Hindlimb muscle (tissue), 1 donor: Measurements from ENCODE around the gene ABCD2. TPM values are rescaled to one million over a fixed set of nuclear protein-coding genes. Genes with fewer than 3 reads are reported as not detected.
"Not testable (repeated sequence)": the region's sequence is repeated elsewhere in the genome, so short reads cannot be mapped to it uniquely, and the experiment has no call there.

Experiments used
- DNase-seq: peaks from one replicate; pipeline ENCODE4 v3.0.0-alpha.2; 2013
- polyA plus RNA-seq: library from polyadenylated mRNA; unstranded; fragments of 120-200 nt; gene quantifications from one replicate; pipeline ENCODE4 v1.2.1, GENCODE V29; 2013; ENCODE audit not compliant: insufficient read length

The ABCD2 gene
- polyA plus RNA-seq = 0.66 TPM

DNA sequence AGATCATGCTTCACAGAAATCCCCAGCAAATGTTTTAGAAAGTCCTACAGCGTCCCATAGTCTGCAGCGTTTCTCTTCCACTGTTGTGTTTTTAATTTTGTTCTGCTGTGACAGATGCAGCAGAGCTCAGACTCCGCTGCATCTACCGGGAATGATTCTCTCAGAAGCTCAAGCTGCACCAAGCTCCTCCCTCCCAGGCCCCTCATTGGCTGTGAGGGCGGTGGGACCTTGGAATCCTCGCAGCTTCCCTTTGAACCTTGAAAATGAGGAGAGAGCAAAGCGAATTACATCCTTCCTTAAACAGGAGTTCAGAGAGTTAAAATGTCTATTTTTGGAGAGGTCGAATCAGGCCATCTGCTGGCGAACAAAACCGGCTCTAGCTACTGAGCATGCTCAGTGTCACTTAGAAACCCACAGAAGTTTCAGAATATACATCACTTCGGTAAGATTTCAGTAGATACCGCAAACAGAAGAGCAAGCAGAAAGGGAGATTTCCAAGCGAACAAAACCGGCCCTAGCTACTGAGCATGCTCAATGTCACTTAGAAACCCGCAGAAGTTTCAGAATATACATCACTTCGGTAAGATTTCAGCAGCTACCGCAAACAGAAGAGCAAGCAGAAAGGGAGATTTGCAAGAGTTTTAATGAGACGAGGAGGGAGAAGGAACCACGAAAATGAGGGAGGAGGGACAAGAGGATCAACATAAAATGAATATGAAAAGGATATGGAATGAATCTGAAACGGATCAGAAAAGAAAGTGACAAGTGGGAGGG, at the start of gene ABCD2:
Gene ABCD2, minus strand, starts transcription at position 144 of the 774 bp plus-strand sequence. CDS start 188 bp downstream, outside the sequence.
- DNase-seq = peak; percentile 83

DNA sequence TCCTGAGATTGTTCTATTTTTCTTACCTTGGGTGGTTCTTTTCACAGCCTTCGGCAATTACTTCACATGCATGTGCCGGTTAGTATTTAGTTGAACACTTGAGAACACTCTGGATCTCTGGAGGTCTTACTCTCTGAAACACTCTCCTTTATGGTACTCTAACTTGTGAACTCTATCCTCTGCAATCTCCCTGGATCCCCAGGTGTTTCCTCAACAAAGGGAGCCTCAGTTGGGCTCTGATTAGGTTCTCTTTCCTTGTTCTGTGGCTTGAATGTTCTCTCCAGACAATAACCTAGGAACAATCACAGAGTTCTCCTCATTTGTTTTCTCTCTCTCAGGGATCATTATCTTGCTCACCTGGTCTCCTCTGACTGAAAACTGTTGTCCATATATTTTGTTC, 40.5 kb upstream of the ABCD2 start:
- DNase-seq = no peak

DNA sequence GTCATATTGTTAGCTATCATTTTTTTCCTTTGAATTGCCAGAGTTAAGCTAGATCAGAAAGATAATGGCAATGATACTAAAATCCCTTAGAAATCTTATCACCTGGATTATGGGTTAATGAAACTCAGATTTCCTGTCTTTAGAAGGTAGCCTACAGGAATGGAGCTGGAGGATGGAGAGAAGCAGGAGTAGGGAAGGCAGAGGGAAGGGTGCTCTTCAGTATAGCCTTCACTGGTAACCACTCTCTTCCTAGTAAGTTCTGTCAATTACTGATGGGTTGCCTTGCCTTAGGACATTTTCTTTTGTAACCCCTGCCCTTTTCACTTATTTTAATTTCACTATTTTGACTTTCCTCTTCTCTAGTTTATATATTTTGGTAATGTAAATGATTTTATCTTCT, 27.8 kb upstream of the ABCD2 start:
- no peak for DNase-seq

- no peak for DNase-seq
Measured at GRCh38 chr12:39646963-39647362, 27.4 kb upstream of the ABCD2 start.

GRCh38 chr12:39643052-39643451, 23.4 kb upstream of the ABCD2 start:
- DNase-seq = no peak

DNA sequence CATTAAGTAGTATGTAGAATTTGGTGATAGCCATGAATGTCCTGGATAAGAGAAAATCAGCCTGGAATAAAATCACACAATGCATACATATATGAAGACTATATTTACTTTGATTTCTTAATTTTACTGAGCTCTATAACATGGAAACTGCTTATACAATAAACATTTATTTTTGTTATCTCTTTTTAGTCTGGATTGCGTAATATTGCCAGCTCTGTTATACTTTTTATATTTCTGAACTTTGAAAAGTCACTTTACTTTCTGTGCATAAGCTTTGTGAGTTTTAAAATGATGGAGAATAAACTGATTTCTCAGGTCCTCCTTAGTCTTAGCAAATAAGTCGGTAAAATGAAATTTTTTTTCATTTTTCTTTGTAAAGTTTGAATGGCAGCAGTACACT, 19.2 kb upstream of the ABCD2 start:
- no peak for DNase-seq

DNA sequence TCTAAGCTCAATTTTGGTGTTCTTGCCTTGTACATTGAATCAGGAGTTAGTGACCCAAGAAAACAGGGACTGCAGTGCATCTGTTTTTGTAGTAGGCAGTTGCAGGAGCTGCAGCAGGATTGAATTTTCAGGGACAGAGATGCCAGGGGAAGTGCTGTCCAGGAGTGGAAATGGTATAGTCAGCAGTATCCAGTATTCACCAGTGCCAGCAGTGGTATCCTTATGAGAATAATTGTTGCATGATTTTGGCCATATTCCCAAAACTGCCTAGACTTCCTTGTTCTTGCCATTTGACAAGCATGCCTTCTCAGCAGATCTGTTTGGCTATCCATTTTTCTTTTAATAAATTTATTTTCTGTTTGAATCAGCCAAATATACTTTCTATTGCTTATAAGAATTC, 18.6 kb upstream of the ABCD2 start:
- DNase-seq = no peak

DNA sequence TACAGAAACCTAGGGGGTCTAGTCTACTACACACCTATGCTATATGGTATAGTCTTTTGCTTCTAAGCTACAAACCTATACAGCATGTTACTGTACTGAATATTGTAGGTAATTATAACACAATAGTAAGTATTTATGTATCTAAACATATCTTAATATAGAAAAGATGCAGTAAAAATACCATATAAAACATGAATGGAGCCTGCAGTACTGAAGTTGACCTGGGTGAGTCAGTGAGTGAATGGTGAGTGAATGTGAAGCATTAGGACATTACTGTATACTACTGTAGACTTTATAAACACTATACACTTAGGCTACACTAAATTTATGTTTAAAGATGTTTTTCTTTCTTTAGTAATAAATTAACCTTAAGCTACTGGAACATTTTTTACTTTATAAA, 13.1 kb upstream of the ABCD2 start:
- no peak for DNase-seq

DNA sequence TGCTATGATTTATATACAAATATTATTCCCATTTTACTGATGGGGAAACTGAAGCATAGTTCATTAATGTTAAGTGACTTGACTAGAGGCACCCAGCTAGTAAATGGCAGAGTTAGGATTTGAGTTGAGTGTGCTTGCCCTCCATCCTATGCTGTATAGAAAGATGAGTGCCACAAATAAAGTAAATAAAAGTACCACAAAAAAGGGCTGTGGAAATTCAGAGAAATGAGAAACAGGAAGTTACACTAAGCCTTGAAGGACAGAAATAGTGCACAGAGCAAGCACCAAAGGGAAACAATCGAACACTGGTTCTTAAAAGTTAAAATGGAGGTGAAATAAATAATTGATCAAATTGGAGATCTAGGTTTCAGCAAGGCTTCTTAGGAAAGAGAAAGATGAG, 9.2 kb upstream of the ABCD2 start:
- DNase-seq = no peak

- no peak for DNase-seq
Measured at GRCh38 chr12:39627914-39628313, 8.3 kb upstream of the ABCD2 start.

- DNase-seq = peak; percentile 1
Measured at GRCh38 chr12:39626033-39626814, 6.6 kb upstream of the ABCD2 start.

DNA sequence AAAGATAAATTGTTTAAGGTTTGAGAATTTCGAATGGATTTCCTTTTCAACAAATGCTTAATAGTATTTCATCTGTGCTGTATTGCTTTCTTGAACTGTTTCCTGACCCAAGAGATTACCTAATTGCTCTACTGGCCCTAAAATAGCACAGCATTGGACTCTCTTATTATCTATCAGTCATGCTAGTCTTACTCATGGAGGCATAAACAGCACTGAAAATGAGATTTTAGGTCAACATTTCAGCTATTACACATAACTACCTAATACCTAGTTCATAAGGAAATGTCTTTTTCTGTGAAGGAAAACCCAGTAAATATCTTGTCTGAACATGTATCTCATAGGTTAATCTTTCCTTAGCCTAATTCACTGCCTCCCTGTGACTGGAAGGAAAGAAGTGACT, 4.3 kb upstream of the ABCD2 start:
- no peak for DNase-seq

DNA sequence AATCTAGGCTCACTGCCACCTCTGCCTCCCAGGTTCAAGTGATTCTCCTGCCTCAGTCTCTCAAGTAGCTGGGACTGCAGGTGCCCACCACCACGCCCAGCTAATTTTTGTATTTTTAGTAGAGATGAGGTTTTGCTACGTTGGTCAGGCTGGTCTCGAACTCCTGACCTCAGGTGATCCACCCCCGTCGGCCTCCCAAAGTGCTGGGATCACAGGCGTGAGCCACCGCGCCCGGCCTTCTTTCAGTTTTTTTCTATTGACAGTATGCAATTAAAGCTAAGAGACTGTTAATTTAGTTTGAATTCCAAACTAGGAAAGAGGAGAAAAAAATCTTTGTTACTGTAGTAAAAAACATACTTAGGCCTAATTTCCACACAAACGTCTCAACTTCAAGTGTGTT, 3.6 kb upstream of the ABCD2 start:
- DNase-seq = not testable (repeated sequence)

DNA sequence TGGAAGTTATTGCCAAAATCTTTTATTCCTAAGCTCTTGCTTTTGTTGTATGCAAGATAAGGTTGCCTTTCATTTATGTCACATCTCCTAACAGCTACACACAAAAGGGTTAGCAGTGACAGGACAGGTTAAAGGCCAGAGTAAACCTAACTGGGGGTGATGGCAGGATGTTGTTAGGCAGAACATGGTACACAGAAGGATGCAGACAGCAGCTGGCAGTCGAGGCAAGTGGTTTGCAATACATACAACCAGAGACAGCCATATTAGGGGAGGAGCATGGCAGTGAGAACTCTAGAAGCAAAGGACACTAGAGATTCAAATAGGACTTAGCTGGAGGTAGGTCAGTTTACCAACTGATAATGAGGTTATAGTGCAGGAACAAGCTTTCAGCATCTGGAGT, 2.7 kb upstream of the ABCD2 start:
- DNase-seq = no peak

DNA sequence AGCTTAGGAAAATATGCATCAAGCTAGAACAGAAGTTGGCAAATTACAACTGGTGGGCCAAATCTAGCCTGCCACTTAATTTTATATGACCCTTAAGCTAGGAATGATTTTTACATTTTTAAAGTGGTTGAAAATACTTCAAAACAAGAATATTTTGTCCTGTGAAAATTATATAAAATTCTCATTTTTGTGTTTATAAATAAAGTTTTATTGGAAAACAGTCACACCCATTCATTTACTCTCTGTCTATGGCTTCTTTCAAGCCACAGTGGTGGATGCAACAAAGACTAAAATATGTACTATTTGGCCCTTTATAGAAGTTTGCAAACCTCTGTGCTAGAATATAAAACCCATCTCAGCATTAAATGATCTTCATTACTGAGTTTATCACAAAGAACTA, 2.1 kb upstream of the ABCD2 start:
- DNase-seq = no peak

DNA sequence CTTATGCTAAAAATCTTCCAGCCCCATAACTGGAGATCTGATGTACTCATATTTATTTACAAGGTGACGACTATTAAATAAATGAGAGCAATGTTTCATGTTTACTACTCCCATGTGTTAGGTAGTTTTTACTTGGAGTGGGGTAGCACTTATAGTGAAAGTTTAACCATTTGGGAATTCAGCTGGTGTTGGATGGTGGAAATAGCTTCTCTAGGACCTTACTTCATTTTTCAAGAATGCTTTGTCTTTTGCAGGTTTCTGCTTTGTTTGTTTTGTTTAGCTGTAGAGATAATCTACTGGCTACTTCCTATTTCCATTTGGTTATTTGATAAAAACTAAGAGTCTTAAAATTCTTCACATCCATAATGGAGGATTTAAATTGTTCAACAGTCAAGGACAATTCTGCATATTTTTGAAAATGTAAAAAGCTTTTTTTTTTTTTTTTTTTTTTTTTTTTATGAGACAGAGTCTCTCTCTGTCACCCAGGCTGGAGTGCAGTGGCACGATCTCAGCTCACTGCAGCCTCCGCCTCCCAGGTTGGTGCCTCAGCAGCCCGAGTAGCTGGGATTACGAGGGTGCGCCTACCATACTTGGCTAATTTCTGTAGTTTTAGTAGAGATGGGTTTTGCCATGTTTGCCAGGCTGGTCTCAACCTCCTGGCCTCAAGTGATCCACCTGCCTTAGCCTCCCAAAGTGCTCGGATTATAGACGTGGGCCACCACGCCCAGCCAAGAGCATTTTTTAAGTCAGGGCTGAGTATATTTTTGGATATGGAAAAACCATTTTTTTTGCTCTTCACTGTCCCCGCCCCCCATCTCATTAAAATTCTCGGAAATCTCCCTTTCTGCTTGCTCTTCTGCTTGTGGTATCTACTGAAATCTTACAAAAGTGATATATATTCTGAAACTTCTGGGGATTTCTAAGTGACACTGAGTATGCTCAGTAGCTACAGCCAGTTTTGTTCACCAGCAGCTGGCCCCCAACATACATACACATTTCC, 1.4 kb upstream of the ABCD2 start:
- DNase-seq = no peak

DNA sequence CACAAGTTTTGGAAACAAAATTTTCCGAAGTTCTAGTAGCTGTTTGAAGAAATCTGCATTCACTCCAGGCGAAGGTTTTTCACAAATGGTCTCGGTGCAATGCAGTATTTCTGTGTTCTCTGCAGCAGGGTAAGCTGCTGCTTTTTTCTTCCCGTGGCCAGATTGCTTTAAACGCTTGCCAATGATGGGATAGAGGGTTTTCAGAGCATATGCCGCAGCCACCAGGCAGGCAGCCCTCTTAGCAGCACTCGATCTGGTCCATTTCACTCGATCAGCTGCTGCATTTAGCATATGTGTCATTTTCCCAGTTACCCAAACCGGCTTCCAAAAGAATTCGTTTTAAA, 315 bp downstream of the ABCD2 start:
- no peak for DNase-seq

DNA sequence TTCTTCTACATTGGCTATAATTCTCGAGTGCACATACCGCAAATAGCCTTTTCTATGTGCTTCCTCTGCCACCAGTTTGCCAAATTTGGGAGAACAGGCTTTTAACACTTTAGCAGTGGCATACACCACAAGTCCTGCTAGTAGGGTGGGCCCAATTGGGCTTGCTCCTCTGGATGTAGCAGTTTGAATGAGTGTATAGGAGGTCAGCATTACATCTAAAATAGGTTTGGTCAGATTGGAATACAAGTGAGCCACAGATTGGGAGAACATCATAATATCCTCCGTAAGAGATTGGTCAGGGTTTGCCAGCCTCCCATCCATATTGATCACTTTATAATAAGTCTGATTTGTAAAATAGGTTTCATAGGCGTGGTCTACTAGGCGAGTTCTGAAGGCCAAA, 902 bp downstream of the ABCD2 start:
- no peak for DNase-seq

- no peak for DNase-seq
Measured at GRCh38 chr12:39617887-39618286, 1.7 kb downstream of the ABCD2 start.

GRCh38 chr12:39616666-39617065, 2.9 kb downstream of the ABCD2 start:
- no peak for DNase-seq

GRCh38 chr12:39616251-39616650, 3.4 kb downstream of the ABCD2 start:
- no peak for DNase-seq

- no peak for DNase-seq
Measured at GRCh38 chr12:39613525-39613924, 6.1 kb downstream of the ABCD2 start.

DNA sequence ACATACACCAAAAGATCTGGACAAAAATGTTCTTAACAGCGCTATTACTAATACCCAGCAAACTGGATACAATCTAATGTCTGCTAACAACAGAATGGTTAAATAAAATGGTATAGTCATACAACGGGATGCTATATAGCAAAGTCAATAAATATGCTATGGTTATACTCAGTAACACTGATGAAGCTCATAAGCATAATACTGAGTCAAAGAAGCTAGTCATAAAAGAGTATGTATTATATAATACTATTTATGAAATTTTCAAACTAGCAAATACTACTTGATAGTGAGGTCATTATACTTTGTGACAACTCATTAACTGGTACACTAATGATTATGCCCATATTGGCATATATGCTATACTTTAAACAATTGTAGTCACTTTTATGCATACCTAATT, 7.4 kb downstream of the ABCD2 start:
- no peak for DNase-seq
